Mammary epithelial cell (primary cell): ENCODE measurements around the gene HNRNPA3.

ENCODE experiments used
- EZH2 ChIP-seq: IDR thresholded peaks from 2 replicates; pipeline ENCODE4 v1.6.1; 2012; ENCODE audit warnings: low read length, inconsistent platforms, borderline replicate concordance
- TF ChIP-seq, protein P1 (sequence below), 2 donors: IDR thresholded peaks in 1 of 2; conservative IDR thresholded peaks in 1 of 2; 2 replicates each; pipeline ENCODE4 v1.5.1; 2011 to 2012; ENCODE audit warnings: inconsistent platforms in 2 of 2, low read length in 2 of 2, mild to moderate bottlenecking in 2 of 2, control low read depth in 1 of 2, low read depth in 1 of 2; ENCODE audit not compliant: insufficient read depth in 1 of 2; ENCODE audit errors: extremely low read depth in 1 of 2

- TF ChIP-seq, protein P1, sequence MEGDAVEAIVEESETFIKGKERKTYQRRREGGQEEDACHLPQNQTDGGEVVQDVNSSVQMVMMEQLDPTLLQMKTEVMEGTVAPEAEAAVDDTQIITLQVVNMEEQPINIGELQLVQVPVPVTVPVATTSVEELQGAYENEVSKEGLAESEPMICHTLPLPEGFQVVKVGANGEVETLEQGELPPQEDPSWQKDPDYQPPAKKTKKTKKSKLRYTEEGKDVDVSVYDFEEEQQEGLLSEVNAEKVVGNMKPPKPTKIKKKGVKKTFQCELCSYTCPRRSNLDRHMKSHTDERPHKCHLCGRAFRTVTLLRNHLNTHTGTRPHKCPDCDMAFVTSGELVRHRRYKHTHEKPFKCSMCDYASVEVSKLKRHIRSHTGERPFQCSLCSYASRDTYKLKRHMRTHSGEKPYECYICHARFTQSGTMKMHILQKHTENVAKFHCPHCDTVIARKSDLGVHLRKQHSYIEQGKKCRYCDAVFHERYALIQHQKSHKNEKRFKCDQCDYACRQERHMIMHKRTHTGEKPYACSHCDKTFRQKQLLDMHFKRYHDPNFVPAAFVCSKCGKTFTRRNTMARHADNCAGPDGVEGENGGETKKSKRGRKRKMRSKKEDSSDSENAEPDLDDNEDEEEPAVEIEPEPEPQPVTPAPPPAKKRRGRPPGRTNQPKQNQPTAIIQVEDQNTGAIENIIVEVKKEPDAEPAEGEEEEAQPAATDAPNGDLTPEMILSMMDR (conservative IDR thresholded peaks at IDR 0.05 in 1 of 2, IDR thresholded peaks at IDR 0.05 in 1 of 2; ENCODE audit: extremely low read depth in 1 of 2, insufficient read depth in 1 of 2, low read depth in 1 of 2, low read length in 2 of 2) = peak; percentile 61 to 92
- TF ChIP-seq EZH2 = no peak
Measured at GRCh38 chr2:177263451-177264208, 51.0 kb downstream of the HNRNPA3 start.
